Measurements from ENCODE around the gene KRTDAP.

DNA sequence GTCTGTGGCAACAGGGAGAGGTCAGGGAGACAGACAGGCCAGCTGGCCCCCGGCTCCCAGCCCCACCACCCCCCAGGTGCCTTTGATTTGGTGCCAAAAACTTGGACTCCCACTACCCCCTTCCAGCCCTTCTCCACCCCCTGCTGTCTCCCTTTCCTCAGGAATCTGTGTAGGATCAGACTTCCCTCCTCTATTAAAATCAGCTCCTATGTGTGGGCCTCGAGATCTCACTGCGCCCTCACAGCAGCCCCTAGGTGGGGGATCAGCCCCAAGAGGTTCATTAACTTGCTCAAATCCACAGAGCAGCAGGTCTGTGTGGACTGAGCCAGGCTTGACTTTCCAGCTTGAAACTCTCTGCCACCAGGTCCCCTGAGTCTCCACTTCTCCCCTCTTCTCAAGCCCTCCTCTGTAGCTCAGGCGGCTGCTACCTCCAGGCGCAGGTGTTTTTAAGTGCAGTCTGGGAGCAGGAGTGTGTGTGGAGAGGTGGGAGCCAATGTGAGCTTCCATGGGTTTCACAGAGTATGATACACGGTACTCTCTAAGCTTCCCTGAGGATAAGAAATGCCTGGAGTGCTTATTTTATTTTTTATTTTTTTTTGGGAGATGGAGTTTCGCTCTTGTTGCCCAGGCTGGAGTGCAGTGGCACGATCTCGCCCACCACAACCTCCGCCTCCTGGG lies 44.7 kb upstream of the KRTDAP start:
- TF ChIP-seq, protein P1, sequence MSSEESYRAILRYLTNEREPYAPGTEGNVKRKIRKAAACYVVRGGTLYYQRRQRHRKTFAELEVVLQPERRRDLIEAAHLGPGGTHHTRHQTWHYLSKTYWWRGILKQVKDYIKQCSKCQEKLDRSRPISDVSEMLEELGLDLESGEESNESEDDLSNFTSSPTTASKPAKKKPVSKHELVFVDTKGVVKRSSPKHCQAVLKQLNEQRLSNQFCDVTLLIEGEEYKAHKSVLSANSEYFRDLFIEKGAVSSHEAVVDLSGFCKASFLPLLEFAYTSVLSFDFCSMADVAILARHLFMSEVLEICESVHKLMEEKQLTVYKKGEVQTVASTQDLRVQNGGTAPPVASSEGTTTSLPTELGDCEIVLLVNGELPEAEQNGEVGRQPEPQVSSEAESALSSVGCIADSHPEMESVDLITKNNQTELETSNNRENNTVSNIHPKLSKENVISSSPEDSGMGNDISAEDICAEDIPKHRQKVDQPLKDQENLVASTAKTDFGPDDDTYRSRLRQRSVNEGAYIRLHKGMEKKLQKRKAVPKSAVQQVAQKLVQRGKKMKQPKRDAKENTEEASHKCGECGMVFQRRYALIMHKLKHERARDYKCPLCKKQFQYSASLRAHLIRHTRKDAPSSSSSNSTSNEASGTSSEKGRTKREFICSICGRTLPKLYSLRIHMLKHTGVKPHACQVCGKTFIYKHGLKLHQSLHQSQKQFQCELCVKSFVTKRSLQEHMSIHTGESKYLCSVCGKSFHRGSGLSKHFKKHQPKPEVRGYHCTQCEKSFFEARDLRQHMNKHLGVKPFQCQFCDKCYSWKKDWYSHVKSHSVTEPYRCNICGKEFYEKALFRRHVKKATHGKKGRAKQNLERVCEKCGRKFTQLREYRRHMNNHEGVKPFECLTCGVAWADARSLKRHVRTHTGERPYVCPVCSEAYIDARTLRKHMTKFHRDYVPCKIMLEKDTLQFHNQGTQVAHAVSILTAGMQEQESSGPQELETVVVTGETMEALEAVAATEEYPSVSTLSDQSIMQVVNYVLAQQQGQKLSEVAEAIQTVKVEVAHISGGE (CRISPR knock-in tag; IDR thresholded peaks at IDR 0.05), result no peak
- TF ChIP-seq THRAP3 (IDR thresholded peaks at IDR 0.05; ENCODE audit: borderline replicate concordance) (no peak), CTCF (IDR thresholded peaks at IDR 0.05 in 2 of 3, conservative IDR thresholded peaks at IDR 0.05 in 1 of 3; ENCODE audit: insufficient read depth in 2 of 3, low read depth in 1 of 3, low read length in 3 of 3) (no peak), SMAD2 (IDR thresholded peaks at IDR 0.05; ENCODE audit: low read depth, low read length) (no peak), SRSF1 (IDR thresholded peaks at IDR 0.05; ENCODE audit: low read depth, low read length) (no peak), POLR2A (conservative IDR thresholded peaks at IDR 0.05) (no peak)

Measured in K562 (cell line).